Ascending aorta (tissue), 2 donors: Measurements from ENCODE around the gene COL6A1. TPM values are rescaled to one million over a fixed set of nuclear protein-coding genes. Genes with fewer than 3 reads are reported as not detected.

ENCODE experiments used
- DNase-seq, 2 donors: peaks; one replicate each; pipeline ENCODE4 v3.0.0-alpha.2; 2019; ENCODE audit warnings: low spot score in 2 of 2
- H3K27ac ChIP-seq, 2 donors: fragments of 200-600 bp; sonication (generic); one replicate each; pipeline ENCODE4 v1.5.1; 2016 to 2017; ENCODE audit warnings: mild to moderate bottlenecking in 1 of 2
- H3K27me3 ChIP-seq: fragments of 200-600 bp; sonication (generic); one replicate; pipeline ENCODE4 v1.5.1; 2017
- H3K36me3 ChIP-seq, 2 donors: fragments of 200-600 bp; sonication (generic); one replicate each; pipeline ENCODE4 v1.5.1; 2016
- H3K4me1 ChIP-seq, 2 donors: fragments of 200-600 bp; sonication (generic); one replicate each; pipeline ENCODE4 v1.5.1; 2016 to 2017; ENCODE audit warnings: mild to moderate bottlenecking in 1 of 2
- H3K4me3 ChIP-seq, 2 donors: fragments of 200-600 bp; sonication (generic); one replicate each; pipeline ENCODE4 v1.5.1; 2016 to 2017; ENCODE audit warnings: mild to moderate bottlenecking in 1 of 2
- H3K9me3 ChIP-seq, 2 donors: fragments of 200-600 bp; sonication (generic); one replicate each; pipeline ENCODE4 v1.5.1; 2016
- intact Hi-C: fragments of 100-400 bp; cut with DNase I; formaldehyde crosslinking; loops from one replicate; pipeline ENCODE4 v1.15.1; 2023
- total RNA-seq: library from RNA; depleted of rRNA; stranded (reverse); fragments of >200 nt; gene quantifications from one replicate; pipeline ENCODE4 v1.1.0, GENCODE V29; 2016
- TF ChIP-seq, protein P1 (sequence below), 3 experiments: fragments of 200-600 bp in 2 of 3; fragments of 450-650 bp in 1 of 3; sonication (generic) in 2 of 3; IDR thresholded peaks; one replicate each; pipeline ENCODE4 v1.5.1; 2016 to 2019; ENCODE audit warnings: antibody characterized with exemption in 3 of 3, mild to moderate bottlenecking in 1 of 3, moderate library complexity in 1 of 3

The COL6A1 gene
- total RNA-seq, 1 donor from 2014 or later = 1,564 TPM

DNA sequence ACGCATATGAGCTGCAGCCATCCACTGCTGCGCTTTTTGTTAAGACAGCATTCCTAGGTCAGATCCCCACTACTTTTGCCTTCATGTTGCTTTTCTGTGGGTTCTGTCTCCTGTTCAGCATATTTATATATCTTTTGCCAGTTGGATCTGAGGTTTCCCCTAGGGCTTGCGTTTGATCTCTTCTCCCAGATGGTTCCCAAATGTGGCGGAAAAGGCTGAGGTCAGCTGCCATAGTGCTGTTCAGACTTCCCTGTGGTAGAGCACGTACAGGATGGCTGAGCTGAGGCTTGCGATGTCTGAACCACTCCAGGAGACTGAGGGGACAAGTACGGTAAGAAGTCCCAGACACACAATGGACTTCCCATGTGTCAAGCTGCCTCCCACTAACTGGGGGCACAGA lies 39.8 kb downstream of the COL6A1 start:
- intact Hi-C loops = no loop called here
- Histone ChIP-seq H3K4me3 (no peak overlapping the region), H3K27me3 (no peaks in the 10 kb centered on the region), H3K27ac (peak overlapping the region in 1 of 2 donors; percentile 9), H3K36me3 (no peaks in the 10 kb centered on the region), H3K9me3 (no peaks in the 10 kb centered on the region), H3K4me1 (no peaks in the 10 kb centered on the region)
- no peak for DNase-seq
- TF ChIP-seq, protein P1, sequence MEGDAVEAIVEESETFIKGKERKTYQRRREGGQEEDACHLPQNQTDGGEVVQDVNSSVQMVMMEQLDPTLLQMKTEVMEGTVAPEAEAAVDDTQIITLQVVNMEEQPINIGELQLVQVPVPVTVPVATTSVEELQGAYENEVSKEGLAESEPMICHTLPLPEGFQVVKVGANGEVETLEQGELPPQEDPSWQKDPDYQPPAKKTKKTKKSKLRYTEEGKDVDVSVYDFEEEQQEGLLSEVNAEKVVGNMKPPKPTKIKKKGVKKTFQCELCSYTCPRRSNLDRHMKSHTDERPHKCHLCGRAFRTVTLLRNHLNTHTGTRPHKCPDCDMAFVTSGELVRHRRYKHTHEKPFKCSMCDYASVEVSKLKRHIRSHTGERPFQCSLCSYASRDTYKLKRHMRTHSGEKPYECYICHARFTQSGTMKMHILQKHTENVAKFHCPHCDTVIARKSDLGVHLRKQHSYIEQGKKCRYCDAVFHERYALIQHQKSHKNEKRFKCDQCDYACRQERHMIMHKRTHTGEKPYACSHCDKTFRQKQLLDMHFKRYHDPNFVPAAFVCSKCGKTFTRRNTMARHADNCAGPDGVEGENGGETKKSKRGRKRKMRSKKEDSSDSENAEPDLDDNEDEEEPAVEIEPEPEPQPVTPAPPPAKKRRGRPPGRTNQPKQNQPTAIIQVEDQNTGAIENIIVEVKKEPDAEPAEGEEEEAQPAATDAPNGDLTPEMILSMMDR (IDR thresholded peaks at IDR 0.05) = no peak

GRCh38 chr21:46021978-46022544 lies 40.5 kb downstream of the COL6A1 start:
- no peaks in the 10 kb centered on the region for H3K27me3 ChIP-seq
- H3K27ac ChIP-seq = peak overlapping the region in 1 of 2 donors; percentile 9
- TF ChIP-seq, protein P1 (IDR thresholded peaks at IDR 0.05) = no peak
- intact Hi-C loops = no loop called here
- no peaks in the 10 kb centered on the region for H3K4me1 ChIP-seq
- DNase-seq = peak in 1 of 2 donors; percentile 72
- no peak overlapping the region for H3K4me3 ChIP-seq
- no peaks in the 10 kb centered on the region for H3K9me3 ChIP-seq
- H3K36me3 ChIP-seq = no peaks in the 10 kb centered on the region

DNA sequence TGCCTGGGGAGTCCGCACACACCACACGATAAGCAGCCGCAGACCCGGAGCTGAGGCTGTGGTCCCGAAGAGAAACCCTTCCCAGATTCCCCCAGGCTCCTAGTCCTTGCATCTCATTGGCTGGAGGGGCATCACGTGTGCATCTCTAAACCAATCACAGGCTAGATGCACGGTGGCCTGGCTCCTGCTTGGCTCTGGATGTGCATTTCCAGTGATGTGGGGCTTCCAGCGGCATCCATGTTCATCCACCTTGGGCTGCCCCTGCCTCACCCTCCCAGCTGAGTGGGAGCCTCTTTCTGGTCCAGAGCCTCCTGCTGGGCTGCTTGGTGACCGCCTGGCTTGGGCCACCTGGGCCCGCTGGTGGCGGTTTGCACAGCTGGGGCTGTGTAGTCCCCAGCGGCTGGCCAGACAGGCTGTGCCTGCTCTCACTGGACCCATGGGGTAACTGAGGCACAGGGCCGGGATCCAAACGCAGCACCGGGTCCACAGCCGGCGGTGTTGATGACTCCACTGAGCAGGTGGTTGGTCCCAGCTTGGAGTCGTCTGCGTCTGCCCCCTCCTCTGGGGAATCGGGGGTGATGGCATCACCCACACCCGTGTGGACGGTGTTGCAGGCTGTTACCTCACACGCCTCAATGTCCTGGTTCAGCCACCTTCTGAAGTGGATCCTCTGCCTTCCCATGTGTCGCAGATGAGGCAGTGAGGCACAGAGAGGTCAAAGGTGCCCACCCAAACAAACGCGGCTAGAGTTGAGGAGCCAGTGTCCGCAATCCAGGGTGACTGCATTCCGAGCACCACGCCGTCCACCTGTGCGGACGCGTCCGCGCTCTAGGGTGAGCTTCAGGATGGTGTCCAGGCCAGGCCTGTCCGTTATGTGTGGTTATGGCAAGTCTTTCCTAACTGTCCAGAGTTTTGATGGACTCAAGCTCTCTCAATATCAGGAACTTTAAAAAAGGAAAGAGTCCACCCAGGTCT lies 41.3 kb downstream of the COL6A1 start:
- intact Hi-C loops = no loop called here
- no peaks in the 10 kb centered on the region for H3K9me3 ChIP-seq
- no peak for DNase-seq
- H3K27me3 ChIP-seq = no peaks in the 10 kb centered on the region
- H3K4me3 ChIP-seq = no peak overlapping the region
- peaks cover 0 to 2% of the 10 kb centered on the region in 2 donors for H3K4me1 ChIP-seq
- no peaks in the 10 kb centered on the region for H3K36me3 ChIP-seq
- H3K27ac ChIP-seq = no peak overlapping the region
- TF ChIP-seq, protein P1 (IDR thresholded peaks at IDR 0.05) = no peak

DNA sequence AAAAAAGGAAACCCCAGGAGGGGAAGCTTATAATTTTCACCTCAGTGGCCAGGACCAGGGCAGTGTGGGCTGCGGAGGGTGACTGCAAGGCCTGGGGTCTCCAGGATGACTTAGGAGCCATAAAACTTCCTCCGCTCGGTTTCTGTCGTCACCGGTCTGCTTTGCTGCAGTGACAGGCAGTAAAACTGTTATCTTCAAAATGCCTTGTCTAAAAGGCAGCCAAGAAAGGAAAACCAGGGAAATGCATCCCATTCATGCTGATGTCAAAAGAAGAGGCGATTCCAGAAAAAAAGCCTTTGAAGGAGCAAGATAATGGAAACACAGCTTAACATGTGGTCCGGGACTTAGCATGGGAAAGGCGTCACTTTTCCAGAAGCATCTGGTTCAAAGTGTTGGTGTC lies 42.0 kb downstream of the COL6A1 start:
- H3K27me3 ChIP-seq = no peaks in the 10 kb centered on the region
- no peaks in the 10 kb centered on the region for H3K36me3 ChIP-seq
- no peak overlapping the region for H3K4me3 ChIP-seq
- no peak for DNase-seq
- no peak overlapping the region for H3K27ac ChIP-seq
- H3K9me3 ChIP-seq = no peaks in the 10 kb centered on the region
- intact Hi-C loops = no loop called here
- TF ChIP-seq, protein P1 (IDR thresholded peaks at IDR 0.05) = no peak
- H3K4me1 ChIP-seq = peaks cover 3 to 9% of the 10 kb centered on the region in 2 donors

DNA sequence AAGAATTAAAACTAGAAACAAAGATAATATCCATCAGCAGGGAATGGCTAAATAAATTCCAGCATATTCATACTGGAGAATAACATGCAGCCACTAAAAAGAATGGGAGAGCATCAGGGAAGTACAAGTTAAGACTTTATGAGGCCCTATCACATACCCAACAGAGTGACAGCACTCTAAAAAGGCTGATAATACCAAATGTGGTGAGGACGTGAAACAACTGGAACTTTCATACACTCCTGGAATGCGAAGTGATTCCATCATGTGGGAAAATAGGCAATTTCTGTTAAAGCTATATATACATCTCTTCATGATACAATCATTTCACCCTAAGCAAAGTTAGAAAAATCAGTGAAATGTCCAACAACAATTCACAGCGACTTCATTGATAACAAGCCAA lies 42.6 kb downstream of the COL6A1 start:
- Histone ChIP-seq H3K36me3 (no peaks in the 10 kb centered on the region), H3K4me1 (peaks cover 3 to 10% of the 10 kb centered on the region in 2 donors), H3K9me3 (peaks cover 0 to under 1% of the 10 kb centered on the region in 2 donors), H3K27ac (no peak overlapping the region), H3K27me3 (no peaks in the 10 kb centered on the region), H3K4me3 (no peak overlapping the region)
- DNase-seq = no peak
- TF ChIP-seq, protein P1 (IDR thresholded peaks at IDR 0.05) = no peak
- intact Hi-C loops = no loop called here
